DND-41 (cell line): ENCODE data around the gene GLYATL1.

Experiments used
- ATAC-seq: fragments of 200-7000 bp; cut with Tn5 transposase; 3 replicates; pipeline ENCODE4 v1.9.1; 2021; ENCODE audit warnings: low read depth; ENCODE audit not compliant: insufficient read depth
- DNase-seq: peaks from one replicate; pipeline ENCODE4 v3.0.0-alpha.2; 2020
- H2AFZ ChIP-seq: 2 replicates; pipeline ENCODE4 v1.6.0; 2012; ENCODE audit warnings: low read depth, low read length
- H3K27ac ChIP-seq: 2 replicates; pipeline ENCODE4 v1.5.1; 2012; ENCODE audit warnings: low read length, inconsistent platforms
- H3K27me3 ChIP-seq: fragments of 200-600 bp; sonication (generic); 2 replicates; pipeline ENCODE4 v1.6.0; 2012; ENCODE audit warnings: low read length, mild to moderate bottlenecking, inconsistent platforms; ENCODE audit not compliant: insufficient read depth, poor library complexity
- H3K36me3 ChIP-seq: 2 replicates; pipeline ENCODE4 v1.5.1; 2012; ENCODE audit warnings: low read length, inconsistent platforms; ENCODE audit not compliant: insufficient read depth
- H3K4me1 ChIP-seq: 2 replicates; pipeline ENCODE4 v1.5.1; 2012; ENCODE audit warnings: mild to moderate bottlenecking, low read length; ENCODE audit not compliant: insufficient read depth
- H3K4me2 ChIP-seq: 2 replicates; pipeline ENCODE4 v1.6.0; 2012; ENCODE audit warnings: mild to moderate bottlenecking, moderate library complexity, low read length, inconsistent platforms; ENCODE audit not compliant: insufficient read depth
- H3K4me3 ChIP-seq, 2 experiments: fragments of 200-600 bp in 1 of 2; shearing (Covaris generic) in 1 of 2; 2 replicates each; pipeline ENCODE4 v1.5.1; 2012 to 2016; ENCODE audit warnings: inconsistent platforms in 2 of 2, low read length in 2 of 2, mild to moderate bottlenecking in 2 of 2, low read depth in 1 of 2, moderate library complexity in 1 of 2
- H3K79me2 ChIP-seq: 2 replicates; pipeline ENCODE4 v1.6.0; 2012; ENCODE audit warnings: low read length, inconsistent platforms; ENCODE audit not compliant: insufficient read depth
- H3K9ac ChIP-seq: 2 replicates; pipeline ENCODE4 v1.6.0; 2012; ENCODE audit warnings: low read depth, mild to moderate bottlenecking, inconsistent platforms, low read length, moderate library complexity
- H3K9me3 ChIP-seq: 2 replicates; pipeline ENCODE4 v1.5.1; 2012; ENCODE audit warnings: low read length, moderate library complexity, mild to moderate bottlenecking, inconsistent platforms; ENCODE audit not compliant: insufficient read depth, severe bottlenecking
- H4K20me1 ChIP-seq: 2 replicates; pipeline ENCODE4 v1.6.0; 2012; ENCODE audit warnings: low read length; ENCODE audit not compliant: insufficient read depth
- CTCF ChIP-seq: IDR thresholded peaks from 2 replicates; pipeline ENCODE4 v1.5.1; 2012; ENCODE audit warnings: borderline replicate concordance, low read length, moderate library complexity, mild to moderate bottlenecking; ENCODE audit not compliant: poor library complexity, severe bottlenecking; ENCODE audit errors: extremely low read depth
- EZH2 ChIP-seq: IDR thresholded peaks from 3 replicates; pipeline ENCODE4 v1.6.1; 2012; ENCODE audit warnings: borderline replicate concordance, low read depth, mild to moderate bottlenecking, moderate library complexity, low read length, inconsistent platforms; ENCODE audit not compliant: severe bottlenecking

The GLYATL1 gene

GRCh38 chr11:58965246-58965985 is 26.1 kb downstream of the GLYATL1 start:
- Histone ChIP-seq H2AFZ (no peak overlapping the region), H3K9me3 (no peaks in the 10 kb centered on the region), H3K4me1 (no peaks in the 10 kb centered on the region), H3K9ac (no peak overlapping the region), H3K4me3 (no peak overlapping the region), H3K27me3 (no peaks in the 10 kb centered on the region), H3K79me2 (no peaks in the 10 kb centered on the region), H4K20me1 (no peaks in the 10 kb centered on the region), H3K36me3 (no peaks in the 10 kb centered on the region), H3K4me2 (no peak overlapping the region), H3K27ac (no peak overlapping the region)
- ATAC-seq (no peak), DNase-seq (no peak)
- no peak for TF ChIP-seq CTCF
- no peak for TF ChIP-seq EZH2

- Histone ChIP-seq H4K20me1 (no peaks in the 10 kb centered on the region), H3K27me3 (no peaks in the 10 kb centered on the region), H3K4me1 (no peaks in the 10 kb centered on the region), H2AFZ (no peak overlapping the region), H3K79me2 (no peaks in the 10 kb centered on the region), H3K36me3 (no peaks in the 10 kb centered on the region), H3K9me3 (no peaks in the 10 kb centered on the region), H3K27ac (no peak overlapping the region), H3K4me3 (no peak overlapping the region), H3K9ac (no peak overlapping the region), H3K4me2 (no peak overlapping the region)
- TF ChIP-seq CTCF (no peak), EZH2 (no peak)
- no peak for ATAC-seq
- no peak for DNase-seq
Measured at GRCh38 chr11:58968251-58968711, 29.0 kb downstream of the GLYATL1 start.

- Histone ChIP-seq H3K79me2 (no peaks in the 10 kb centered on the region), H3K9ac (no peak overlapping the region), H3K36me3 (no peaks in the 10 kb centered on the region), H3K27ac (no peak overlapping the region), H2AFZ (no peak overlapping the region), H4K20me1 (no peaks in the 10 kb centered on the region), H3K9me3 (no peaks in the 10 kb centered on the region), H3K27me3 (no peaks in the 10 kb centered on the region), H3K4me1 (no peaks in the 10 kb centered on the region), H3K4me2 (no peak overlapping the region), H3K4me3 (no peak overlapping the region)
- TF ChIP-seq CTCF (no peak), EZH2 (no peak)
- ATAC-seq (no peak), DNase-seq (no peak)
Measured at GRCh38 chr11:58977470-58977869, 38.2 kb downstream of the GLYATL1 start.

GRCh38 chr11:58979222-58979621 is 39.9 kb downstream of the GLYATL1 start:
- H3K4me2 ChIP-seq, result no peak overlapping the region
- no peak overlapping the region for H3K9ac ChIP-seq
- H3K4me3 ChIP-seq, result no peak overlapping the region
- H3K36me3 ChIP-seq, result no peaks in the 10 kb centered on the region
- H3K27me3 ChIP-seq, result no peaks in the 10 kb centered on the region
- no peaks in the 10 kb centered on the region for H3K9me3 ChIP-seq
- no peaks in the 10 kb centered on the region for H4K20me1 ChIP-seq
- H3K4me1 ChIP-seq, result no peaks in the 10 kb centered on the region
- no peaks in the 10 kb centered on the region for H3K79me2 ChIP-seq
- TF ChIP-seq CTCF (no peak), EZH2 (no peak)
- H2AFZ ChIP-seq, result no peak overlapping the region
- H3K27ac ChIP-seq, result no peak overlapping the region
- no peak for ATAC-seq
- no peak for DNase-seq
